ENCODE measurements around the gene RND1. TPM values are rescaled to one million over a fixed set of nuclear protein-coding genes. Genes with fewer than 3 reads are reported as not detected.

The RND1 gene
- polyA plus RNA-seq, 1 of the 3 experiments (the other 2 are of a cell fraction): 0.39 TPM

DNA sequence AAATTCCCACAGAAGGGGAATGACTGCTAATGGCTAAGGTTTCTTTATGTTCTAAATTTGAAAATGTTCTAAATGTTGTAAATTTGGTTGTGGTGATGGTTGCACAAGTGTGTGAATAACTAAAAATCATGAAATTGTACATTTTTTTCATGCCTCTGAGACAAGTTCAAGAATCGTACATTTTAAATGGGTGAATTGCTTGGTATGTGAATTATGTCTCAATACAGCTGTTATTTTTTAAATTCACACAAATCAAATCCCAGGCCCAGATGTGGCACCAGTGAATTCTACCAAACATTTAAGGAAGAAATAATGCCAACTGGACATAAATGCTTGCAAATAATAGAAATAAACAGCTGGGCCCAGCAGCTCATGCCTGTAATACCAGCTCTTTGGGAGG lies 28.6 kb upstream of the RND1 start (continued):
- TF ChIP-seq, protein P1, sequence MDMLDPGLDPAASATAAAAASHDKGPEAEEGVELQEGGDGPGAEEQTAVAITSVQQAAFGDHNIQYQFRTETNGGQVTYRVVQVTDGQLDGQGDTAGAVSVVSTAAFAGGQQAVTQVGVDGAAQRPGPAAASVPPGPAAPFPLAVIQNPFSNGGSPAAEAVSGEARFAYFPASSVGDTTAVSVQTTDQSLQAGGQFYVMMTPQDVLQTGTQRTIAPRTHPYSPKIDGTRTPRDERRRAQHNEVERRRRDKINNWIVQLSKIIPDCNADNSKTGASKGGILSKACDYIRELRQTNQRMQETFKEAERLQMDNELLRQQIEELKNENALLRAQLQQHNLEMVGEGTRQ (IDR thresholded peaks at IDR 0.05; ENCODE audit: borderline replicate concordance, low read depth, low read length): no peak
- TF ChIP-seq TAF1 (IDR thresholded peaks at IDR 0.05; ENCODE audit: borderline replicate concordance, low read depth, low read length) (no peak), JUND (IDR thresholded peaks at IDR 0.05) (no peak), TCF12 (IDR thresholded peaks at IDR 0.05) (no peak), TEAD4 (IDR thresholded peaks at IDR 0.05; ENCODE audit: borderline replicate concordance, insufficient read depth) (no peak), CHD2 (IDR thresholded peaks at IDR 0.05; ENCODE audit: low read length, partially characterized antibody) (no peak), EP300 (IDR thresholded peaks at IDR 0.05; ENCODE audit: borderline replicate concordance in 1 of 2, low read depth in 1 of 2, low read length in 1 of 2) (no peak)

DNA sequence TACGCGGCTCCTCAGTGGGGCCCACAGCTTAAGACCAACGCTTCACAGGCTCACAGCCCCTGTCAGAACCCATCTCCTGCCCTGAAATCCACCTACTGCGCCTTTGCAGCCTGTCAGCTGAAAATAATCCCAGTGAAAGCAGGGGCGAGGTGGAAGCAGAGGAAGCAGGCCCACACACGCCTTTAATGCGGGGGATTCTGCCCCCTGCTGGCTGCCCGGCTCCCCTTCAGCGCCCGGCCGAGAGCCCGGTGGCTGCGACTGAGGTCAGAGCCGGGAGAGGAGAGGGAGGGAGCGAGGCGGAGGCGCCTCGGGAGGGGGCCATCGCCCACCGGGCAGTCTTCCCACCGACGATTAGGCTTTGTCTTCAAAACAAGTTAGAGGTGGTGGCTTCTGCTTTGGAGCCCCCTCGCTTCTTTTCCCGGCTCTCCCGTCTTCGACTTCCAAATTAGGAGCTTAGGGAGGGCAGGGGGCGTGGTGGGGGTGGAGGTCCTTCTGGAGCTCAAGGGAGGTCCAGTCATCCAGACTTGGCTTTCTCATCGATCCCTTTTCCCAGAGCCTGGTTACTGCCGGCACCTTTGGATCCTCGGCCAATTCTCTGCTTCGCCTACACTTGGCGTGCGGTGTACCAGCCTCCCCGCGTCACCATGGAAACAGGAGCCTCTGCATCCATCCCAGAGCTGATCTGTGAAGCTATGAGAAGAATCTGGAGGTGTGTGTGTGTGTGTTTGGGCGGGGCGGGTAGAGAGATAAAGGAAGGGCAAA lies 25.2 kb upstream of the RND1 start:
- CTCF ChIA-PET: interaction anchor here (0.6 to 15.3 kb wide), 58 partner anchors 12 to 419 kb away, joined by 3 to 667 read pairs (median 4); partner anchors contain the start of genes DDN, DDX23, FKBP11 and RND1
- H3K9me2 ChIP-seq: no peaks in the 10 kb centered on the region
- H3K36me3 ChIP-seq (replicated peaks in 1 of 2; ENCODE audit: control insufficient read depth in 1 of 2, insufficient read depth in 2 of 2, low read length in 1 of 2): no peaks in the 10 kb centered on the region
- 11% methylated on average over 28 of the region's 37 CpGs for WGBS (ENCODE audit: low lambda C conversion rate)
- H3K9ac ChIP-seq: 0 out of 2 replicates have a peak overlapping the region, but pooled peaks have one; percentile 4
- H3F3A ChIP-seq (replicated peaks; ENCODE audit: insufficient read depth): no peaks in the 10 kb centered on the region
- H3K27me3 ChIP-seq (ENCODE audit: insufficient read depth): no peaks in the 10 kb centered on the region; the same call in 1 of the 2 replicates
- H4K20me1 ChIP-seq (ENCODE audit: insufficient read depth): no peaks in the 10 kb centered on the region
- H3K79me2 ChIP-seq (ENCODE audit: insufficient read depth): no peaks in the 10 kb centered on the region
- TF ChIP-seq RAD21 (IDR thresholded peaks at IDR 0.05; ENCODE audit: low read length) (peak; percentile 84), SMC3 (IDR thresholded peaks at IDR 0.05; ENCODE audit: low read depth, low read length) (peak; percentile 94), JUND (IDR thresholded peaks at IDR 0.05) (no peak), FOXJ3 (CRISPR knock-in tag; IDR thresholded peaks at IDR 0.05) (0 out of 2 replicates have a peak, but pooled peaks have one; percentile 16), SIN3A (IDR thresholded peaks at IDR 0.05; ENCODE audit: borderline replicate concordance, low read depth, low read length) (no peak)
- TF ChIP-seq, protein P2, sequence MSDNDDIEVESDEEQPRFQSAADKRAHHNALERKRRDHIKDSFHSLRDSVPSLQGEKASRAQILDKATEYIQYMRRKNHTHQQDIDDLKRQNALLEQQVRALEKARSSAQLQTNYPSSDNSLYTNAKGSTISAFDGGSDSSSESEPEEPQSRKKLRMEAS (IDR thresholded peaks at IDR 0.05; ENCODE audit: low read depth): peak; percentile 48; the same call in 1 of the 2 replicates
- TF ChIP-seq, protein P3, sequence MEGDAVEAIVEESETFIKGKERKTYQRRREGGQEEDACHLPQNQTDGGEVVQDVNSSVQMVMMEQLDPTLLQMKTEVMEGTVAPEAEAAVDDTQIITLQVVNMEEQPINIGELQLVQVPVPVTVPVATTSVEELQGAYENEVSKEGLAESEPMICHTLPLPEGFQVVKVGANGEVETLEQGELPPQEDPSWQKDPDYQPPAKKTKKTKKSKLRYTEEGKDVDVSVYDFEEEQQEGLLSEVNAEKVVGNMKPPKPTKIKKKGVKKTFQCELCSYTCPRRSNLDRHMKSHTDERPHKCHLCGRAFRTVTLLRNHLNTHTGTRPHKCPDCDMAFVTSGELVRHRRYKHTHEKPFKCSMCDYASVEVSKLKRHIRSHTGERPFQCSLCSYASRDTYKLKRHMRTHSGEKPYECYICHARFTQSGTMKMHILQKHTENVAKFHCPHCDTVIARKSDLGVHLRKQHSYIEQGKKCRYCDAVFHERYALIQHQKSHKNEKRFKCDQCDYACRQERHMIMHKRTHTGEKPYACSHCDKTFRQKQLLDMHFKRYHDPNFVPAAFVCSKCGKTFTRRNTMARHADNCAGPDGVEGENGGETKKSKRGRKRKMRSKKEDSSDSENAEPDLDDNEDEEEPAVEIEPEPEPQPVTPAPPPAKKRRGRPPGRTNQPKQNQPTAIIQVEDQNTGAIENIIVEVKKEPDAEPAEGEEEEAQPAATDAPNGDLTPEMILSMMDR (IDR thresholded peaks at IDR 0.05): peak; percentile 92
- H3K4me2 ChIP-seq: peak overlapping the region; percentile 95
- H3K4me3 ChIP-seq (ENCODE audit: low read depth in 2 of 2, low read length in 1 of 2): peak overlapping the region; percentile 39 to 63
- POLR2A ChIA-PET: interaction anchor here (1.1 to 2.7 kb wide), 4 partner anchors 13 to 66 kb away, joined by 3 to 31 read pairs (median 12); partner anchors contain the start of genes ARF3, DDX23 and RND1
- DNase-seq: peak; percentile 86
- no peaks in the 10 kb centered on the region for H3K9me3 ChIP-seq
- peak overlapping the region; percentile 93 for H2AFZ ChIP-seq (ENCODE audit: low read depth)
- no peak overlapping the region for H3K27ac ChIP-seq (ENCODE audit: low read depth in 2 of 2, low read length in 1 of 2)
- H3K4me1 ChIP-seq (ENCODE audit: control insufficient read depth in 1 of 2, insufficient read depth in 2 of 2, low read depth in 1 of 2, low read length in 1 of 2): peaks cover 0 to 2% of the 10 kb centered on the region in 2 experiments; a peak in 1 of 4 replicates

All from SK-N-SH (cell line).